ACHN (cell line): Measurements from ENCODE around the gene PPFIBP2.
A peak's percentile ranks its signal among the peaks of the same experiment; 100 is the strongest.

Source experiments
- DNase-seq: peaks from one replicate; pipeline ENCODE4 v3.0.0-alpha.2; 2015
- in situ Hi-C: cut with HindIII; loops from 2 replicates; pipeline ENCODE4 v1.10.0; 2017; ENCODE audit warnings: low sequenced_read_pairs, low pct_ligation_motif_present, low pct_unique_long_range_greater_than_20kb

The PPFIBP2 gene

GRCh38 chr11:7540830-7541555 is 27.2 kb downstream of the PPFIBP2 start:
- DNase-seq: no peak
- in situ Hi-C loops: no loop called here

GRCh38 chr11:7543302-7543701 is 29.5 kb downstream of the PPFIBP2 start:
- DNase-seq: no peak
- in situ Hi-C loops: no loop called here

GRCh38 chr11:7544021-7544420 is 30.2 kb downstream of the PPFIBP2 start:
- in situ Hi-C loops: no loop called here
- DNase-seq: no peak

- no peak for DNase-seq
- in situ Hi-C loops: no loop called here
Measured at GRCh38 chr11:7545611-7546010, 31.8 kb downstream of the PPFIBP2 start.

- in situ Hi-C loops: no loop called here
Measured at GRCh38 chr11:7546324-7546791, 32.6 kb downstream of the PPFIBP2 start.

GRCh38 chr11:7547687-7548086 is 33.9 kb downstream of the PPFIBP2 start:
- no peak for DNase-seq
- in situ Hi-C loops: no loop called here

More at GRCh38 chr11:7546324-7546791, 32.6 kb downstream of the PPFIBP2 start:
- no peak for DNase-seq

GRCh38 chr11:7548659-7549274 is 35.0 kb downstream of the PPFIBP2 start:
- in situ Hi-C loops: no loop called here
- DNase-seq: peak; percentile 11

- in situ Hi-C loops: no loop called here
- no peak for DNase-seq
Measured at GRCh38 chr11:7549681-7550080, 35.9 kb downstream of the PPFIBP2 start.

- DNase-seq: no peak
- in situ Hi-C loops: no loop called here
Measured at GRCh38 chr11:7551571-7551970, 37.8 kb downstream of the PPFIBP2 start.

- in situ Hi-C loops: no loop called here
Measured at GRCh38 chr11:7552666-7553065, 38.9 kb downstream of the PPFIBP2 start.

GRCh38 chr11:7555052-7555699 is 41.4 kb downstream of the PPFIBP2 start:
- in situ Hi-C loops: no loop called here
- no peak for DNase-seq

More at GRCh38 chr11:7552666-7553065, 38.9 kb downstream of the PPFIBP2 start:
- no peak for DNase-seq

GRCh38 chr11:7558046-7558445 is 44.2 kb downstream of the PPFIBP2 start:
- in situ Hi-C loops: no loop called here
- no peak for DNase-seq

GRCh38 chr11:7559398-7560283 is 45.8 kb downstream of the PPFIBP2 start:
- in situ Hi-C loops: no loop called here
- DNase-seq: no peak

GRCh38 chr11:7561562-7561961 is 47.8 kb downstream of the PPFIBP2 start:
- no peak for DNase-seq
- in situ Hi-C loops: no loop called here

- DNase-seq: no peak
- in situ Hi-C loops: no loop called here
Measured at GRCh38 chr11:7563281-7563680, 49.5 kb downstream of the PPFIBP2 start.

- in situ Hi-C loops: no loop called here
- no peak for DNase-seq
Measured at GRCh38 chr11:7564803-7565202, 51.0 kb downstream of the PPFIBP2 start.

GRCh38 chr11:7567311-7567710 is 53.5 kb downstream of the PPFIBP2 start:
- in situ Hi-C loops: no loop called here
- no peak for DNase-seq

GRCh38 chr11:7569044-7569443 is 55.2 kb downstream of the PPFIBP2 start:
- in situ Hi-C loops: no loop called here

GRCh38 chr11:7570241-7570640 is 56.4 kb downstream of the PPFIBP2 start:
- DNase-seq: no peak
- in situ Hi-C loops: no loop called here

More at GRCh38 chr11:7569044-7569443, 55.2 kb downstream of the PPFIBP2 start:
- DNase-seq: no peak
